Ovary (tissue), 3 donors: ENCODE data around the gene ATP5ME.

ENCODE experiments used
- EP300 ChIP-seq: sonication (generic); formaldehyde crosslinking; IDR thresholded peaks from one replicate; pipeline ENCODE4 v1.6.1; 2017; ENCODE audit warnings: antibody characterized with exemption
- POLR2A ChIP-seq: fragments of 450-650 bp; IDR thresholded peaks from one replicate; pipeline ENCODE4 v1.6.1; 2017; ENCODE audit warnings: antibody characterized with exemption, mild to moderate bottlenecking, moderate library complexity
- TF ChIP-seq, protein P1 (sequence below), 3 donors: fragments of 450-650 bp in 2 of 3; fragments of 200-600 bp in 1 of 3; IDR thresholded peaks; one replicate each; pipeline versions ENCODE4 v1.5.1 to v1.8.0; 2016 to 2022; ENCODE audit warnings: antibody characterized with exemption in 3 of 3, mild to moderate bottlenecking in 1 of 3
- donor health status: DM: no; HTN: no; CAD: no.

DNA sequence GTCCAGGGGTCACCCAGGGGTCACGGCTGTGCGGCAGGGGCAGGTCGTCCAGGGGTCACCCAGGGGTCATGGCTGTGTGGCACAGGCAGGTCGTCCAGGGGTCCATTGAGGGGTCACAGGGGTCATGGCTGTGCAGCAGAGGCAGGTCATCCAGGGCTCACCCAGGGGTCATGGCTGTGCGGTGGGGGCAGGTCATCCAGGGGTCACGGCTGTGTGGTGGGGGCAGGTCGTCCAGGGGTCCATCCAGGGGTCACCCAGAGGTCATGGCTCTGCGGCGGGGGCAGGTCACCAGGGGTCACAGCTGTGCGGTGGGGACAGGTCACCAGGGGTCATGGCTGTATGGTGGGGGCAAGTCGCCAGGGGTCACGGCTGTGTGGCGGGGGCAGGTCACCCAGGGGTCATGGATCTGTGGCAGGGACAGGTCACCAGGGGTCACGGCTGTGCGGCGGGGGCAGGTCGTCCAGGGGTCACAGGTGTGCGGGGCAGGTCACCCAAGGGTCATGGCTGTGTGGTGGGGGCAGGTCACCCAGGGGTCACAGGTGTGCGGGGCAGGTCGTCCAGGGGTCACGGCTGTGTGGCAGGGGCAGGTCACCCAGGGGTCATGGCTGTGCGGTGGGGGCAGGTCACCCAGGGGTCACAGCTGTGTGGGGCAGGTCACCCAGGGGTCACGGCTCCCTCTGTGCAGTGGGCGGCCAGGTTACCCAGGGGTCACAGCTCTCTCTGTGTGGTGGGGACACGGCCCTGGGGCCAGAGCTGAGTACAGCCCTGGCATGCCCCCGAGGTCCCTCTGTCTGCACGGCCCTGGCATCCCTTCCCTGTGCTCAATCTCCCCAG, 16.0 kb downstream of the ATP5ME start:
- TF ChIP-seq POLR2A (no peak), EP300 (no peak)
- TF ChIP-seq, protein P1, sequence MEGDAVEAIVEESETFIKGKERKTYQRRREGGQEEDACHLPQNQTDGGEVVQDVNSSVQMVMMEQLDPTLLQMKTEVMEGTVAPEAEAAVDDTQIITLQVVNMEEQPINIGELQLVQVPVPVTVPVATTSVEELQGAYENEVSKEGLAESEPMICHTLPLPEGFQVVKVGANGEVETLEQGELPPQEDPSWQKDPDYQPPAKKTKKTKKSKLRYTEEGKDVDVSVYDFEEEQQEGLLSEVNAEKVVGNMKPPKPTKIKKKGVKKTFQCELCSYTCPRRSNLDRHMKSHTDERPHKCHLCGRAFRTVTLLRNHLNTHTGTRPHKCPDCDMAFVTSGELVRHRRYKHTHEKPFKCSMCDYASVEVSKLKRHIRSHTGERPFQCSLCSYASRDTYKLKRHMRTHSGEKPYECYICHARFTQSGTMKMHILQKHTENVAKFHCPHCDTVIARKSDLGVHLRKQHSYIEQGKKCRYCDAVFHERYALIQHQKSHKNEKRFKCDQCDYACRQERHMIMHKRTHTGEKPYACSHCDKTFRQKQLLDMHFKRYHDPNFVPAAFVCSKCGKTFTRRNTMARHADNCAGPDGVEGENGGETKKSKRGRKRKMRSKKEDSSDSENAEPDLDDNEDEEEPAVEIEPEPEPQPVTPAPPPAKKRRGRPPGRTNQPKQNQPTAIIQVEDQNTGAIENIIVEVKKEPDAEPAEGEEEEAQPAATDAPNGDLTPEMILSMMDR (IDR thresholded peaks at IDR 0.05), result no peak
